ENCODE data around the gene RHOF.
"Not testable (repeated sequence)": the region's sequence is repeated elsewhere in the genome, so short reads cannot be mapped to it uniquely, and the experiment has no call there.

Gene RHOF

GRCh38 chr12:121748218-121748570, 45.3 kb downstream of the RHOF start:
- peak in 1 of 14 donors; percentile 12 for DNase-seq

- DNase-seq = not testable (repeated sequence)
Observed at GRCh38 chr12:121745545-121745944, 47.9 kb downstream of the RHOF start.

GRCh38 chr12:121741743-121742142, 51.7 kb downstream of the RHOF start:
- no peak for DNase-seq

GRCh38 chr12:121740847-121741246, 52.6 kb downstream of the RHOF start:
- no peak for DNase-seq

GRCh38 chr12:121738340-121738858, 55.1 kb downstream of the RHOF start:
- DNase-seq = no peak

- DNase-seq = no peak
Observed at GRCh38 chr12:121733849-121734248, 59.6 kb downstream of the RHOF start.

GRCh38 chr12:121731473-121731872, 62.0 kb downstream of the RHOF start:
- no peak for DNase-seq

- no peak for DNase-seq
Observed at GRCh38 chr12:121729021-121729420, 64.5 kb downstream of the RHOF start.

Data from C1 segment of cervical spinal cord (tissue), 14 donors.